ENCODE measurements around the gene SEMA5B.

The SEMA5B gene

GRCh38 chr3:123025642-123026521 lies 1.7 kb downstream of the SEMA5B start:
- DNase-seq = peak in 2 of 4 experiments; percentile 7 to 10

GRCh38 chr3:123024056-123024455 lies 3.5 kb downstream of the SEMA5B start:
- no peak for DNase-seq

- DNase-seq = no peak
Measured at GRCh38 chr3:123021996-123022510, 5.5 kb downstream of the SEMA5B start.

- DNase-seq = no peak
Measured at GRCh38 chr3:123021388-123021787, 6.2 kb downstream of the SEMA5B start.

- DNase-seq = no peak
Measured at GRCh38 chr3:123020709-123021108, 6.9 kb downstream of the SEMA5B start.

GRCh38 chr3:123019591-123019990 lies 8.0 kb downstream of the SEMA5B start:
- no peak for DNase-seq

- DNase-seq = no peak
Measured at GRCh38 chr3:123019161-123019560, 8.4 kb downstream of the SEMA5B start.

- DNase-seq = no peak
Measured at GRCh38 chr3:123018683-123019082, 8.9 kb downstream of the SEMA5B start.

GRCh38 chr3:123015596-123015995 lies 12.0 kb downstream of the SEMA5B start:
- no peak for DNase-seq

- no peak for DNase-seq
Measured at GRCh38 chr3:123013876-123014275, 13.7 kb downstream of the SEMA5B start.

- no peak for DNase-seq
Measured at GRCh38 chr3:123012652-123013051, 14.9 kb downstream of the SEMA5B start.

- no peak for DNase-seq
Measured at GRCh38 chr3:123011447-123011846, 16.1 kb downstream of the SEMA5B start.

GRCh38 chr3:123008840-123009239 lies 18.7 kb downstream of the SEMA5B start:
- no peak for DNase-seq

GRCh38 chr3:123006609-123007008 lies 21.0 kb downstream of the SEMA5B start:
- DNase-seq = no peak

GRCh38 chr3:123005291-123005690 lies 22.3 kb downstream of the SEMA5B start:
- no peak for DNase-seq

- no peak for DNase-seq
Measured at GRCh38 chr3:123004201-123004918, 23.2 kb downstream of the SEMA5B start.

- DNase-seq = no peak
Measured at GRCh38 chr3:123002749-123003497, 24.6 kb downstream of the SEMA5B start.

- DNase-seq = no peak
Measured at GRCh38 chr3:123002100-123002748, 25.3 kb downstream of the SEMA5B start.

- no peak for DNase-seq
Measured at GRCh38 chr3:122998856-122999255, 28.7 kb downstream of the SEMA5B start.

GRCh38 chr3:122998206-122998605 lies 29.4 kb downstream of the SEMA5B start:
- no peak for DNase-seq

GRCh38 chr3:122996038-122996580 lies 31.5 kb downstream of the SEMA5B start:
- no peak for DNase-seq

GRCh38 chr3:122994954-122995353 lies 32.6 kb downstream of the SEMA5B start:
- no peak for DNase-seq
